ENCODE results near the gene SECISBP2. TPM values are rescaled to one million over a fixed set of nuclear protein-coding genes. Genes with fewer than 3 reads are reported as not detected.
"Not testable (repeated sequence)": the region's sequence is repeated elsewhere in the genome, so short reads cannot be mapped to it uniquely, and the experiment has no call there.

SECISBP2 gene
- total and polyA plus RNA-seq, 2 experiments from 2014 or later: 30.6 to 43.8 TPM

GRCh38 chr9:89340332-89340731 is 22.0 kb downstream of the SECISBP2 start:
- Histone ChIP-seq H3K4me2 (no peak overlapping the region), H4K20me1 (ENCODE audit: insufficient read depth, poor library complexity, severe bottlenecking) (no peaks in the 10 kb centered on the region), H3K4me3 (no peak overlapping the region), H3K36me3 (replicated peaks; ENCODE audit: insufficient read depth, low read depth) (peaks cover 18% of the 10 kb centered on the region), H3K9me2 (replicated peaks; ENCODE audit: insufficient read depth) (no peaks in the 10 kb centered on the region), H3K27ac (no peak overlapping the region), H2AFZ (no peak overlapping the region), H3K27me3 (no peaks in the 10 kb centered on the region), H3K4me1 (ENCODE audit: insufficient read depth) (no peaks in the 10 kb centered on the region), H3K79me2 (peaks cover 3% of the 10 kb centered on the region), H3K9me3 (ENCODE audit: low read depth) (no peaks in the 10 kb centered on the region)
- 98% methylated on average over 3 of the region's 3 CpGs for WGBS (ENCODE audit: low lambda C conversion rate, missing lambda C conversion rate)
- TF ChIP-seq EZH2 (IDR thresholded peaks at IDR 0.05; ENCODE audit: borderline replicate concordance) (no peak), CTCF (IDR thresholded peaks at IDR 0.05; ENCODE audit: poor library complexity) (no peak), EZH2phosphoT487 (IDR thresholded peaks at IDR 0.05; ENCODE audit: low read depth, severe bottlenecking, unreplicated experiment) (no peak)
- no peak for DNase-seq (ENCODE audit: low spot score)

- no peaks in the 10 kb centered on the region for H3K4me1 ChIP-seq (ENCODE audit: insufficient read depth)
- no peak for DNase-seq (ENCODE audit: low spot score)
- H3K9me2 ChIP-seq (replicated peaks; ENCODE audit: insufficient read depth): no peaks in the 10 kb centered on the region
- no peaks in the 10 kb centered on the region for H3K9me3 ChIP-seq (ENCODE audit: low read depth)
- no peak overlapping the region for H2AFZ ChIP-seq
- H3K4me3 ChIP-seq: no peak overlapping the region
- peaks cover 3% of the 10 kb centered on the region for H3K79me2 ChIP-seq
- WGBS (ENCODE audit: low lambda C conversion rate, missing lambda C conversion rate): 97% methylated on average over 6 of the region's 6 CpGs
- H4K20me1 ChIP-seq (ENCODE audit: insufficient read depth, poor library complexity, severe bottlenecking): no peaks in the 10 kb centered on the region
- no peak overlapping the region for H3K27ac ChIP-seq
- TF ChIP-seq EZH2 (IDR thresholded peaks at IDR 0.05; ENCODE audit: borderline replicate concordance) (no peak), EZH2phosphoT487 (IDR thresholded peaks at IDR 0.05; ENCODE audit: low read depth, severe bottlenecking, unreplicated experiment) (no peak)
- H3K27me3 ChIP-seq: no peaks in the 10 kb centered on the region
- H3K4me2 ChIP-seq: no peak overlapping the region
- peaks cover 18% of the 10 kb centered on the region for H3K36me3 ChIP-seq (replicated peaks; ENCODE audit: insufficient read depth, low read depth)
Measured at GRCh38 chr9:89342213-89342612, 23.9 kb downstream of the SECISBP2 start.

GRCh38 chr9:89342948-89343347 is 24.6 kb downstream of the SECISBP2 start:
- peaks cover 18% of the 10 kb centered on the region for H3K36me3 ChIP-seq (replicated peaks; ENCODE audit: insufficient read depth, low read depth)
- 97% methylated on average over 1 of the region's 1 CpG for WGBS (ENCODE audit: low lambda C conversion rate, missing lambda C conversion rate)
- H3K4me3 ChIP-seq: no peak overlapping the region
- no peaks in the 10 kb centered on the region for H3K4me1 ChIP-seq (ENCODE audit: insufficient read depth)
- H3K9me3 ChIP-seq (ENCODE audit: low read depth): no peaks in the 10 kb centered on the region
- peaks cover 3% of the 10 kb centered on the region for H3K79me2 ChIP-seq
- no peaks in the 10 kb centered on the region for H4K20me1 ChIP-seq (ENCODE audit: insufficient read depth, poor library complexity, severe bottlenecking)
- no peak overlapping the region for H3K27ac ChIP-seq
- DNase-seq (ENCODE audit: low spot score): no peak
- TF ChIP-seq EZH2phosphoT487 (IDR thresholded peaks at IDR 0.05; ENCODE audit: low read depth, severe bottlenecking, unreplicated experiment) (no peak), EZH2 (IDR thresholded peaks at IDR 0.05; ENCODE audit: borderline replicate concordance) (no peak), CTCF (IDR thresholded peaks at IDR 0.05; ENCODE audit: poor library complexity) (no peak)
- H3K9me2 ChIP-seq (replicated peaks; ENCODE audit: insufficient read depth): no peaks in the 10 kb centered on the region
- H3K4me2 ChIP-seq: no peak overlapping the region
- no peaks in the 10 kb centered on the region for H3K27me3 ChIP-seq
- no peak overlapping the region for H2AFZ ChIP-seq

GRCh38 chr9:89343812-89344211 is 25.5 kb downstream of the SECISBP2 start:
- H3K4me3 ChIP-seq; H3K9me2 ChIP-seq (replicated peaks; ENCODE audit: insufficient read depth); H3K27me3 ChIP-seq; H2AFZ ChIP-seq; H3K4me1 ChIP-seq (ENCODE audit: insufficient read depth); H3K4me2 ChIP-seq; DNase-seq (ENCODE audit: low spot score); H3K79me2 ChIP-seq; H4K20me1 ChIP-seq (ENCODE audit: insufficient read depth, poor library complexity, severe bottlenecking); H3K9me3 ChIP-seq (ENCODE audit: low read depth); H3K27ac ChIP-seq: not testable (repeated sequence)
- peaks cover 18% of the 10 kb centered on the region for H3K36me3 ChIP-seq (replicated peaks; ENCODE audit: insufficient read depth, low read depth)
- WGBS (ENCODE audit: low lambda C conversion rate, missing lambda C conversion rate): 97% methylated on average over 7 of the region's 7 CpGs
